ENCODE measurements around the gene CAMK2G.

DNA sequence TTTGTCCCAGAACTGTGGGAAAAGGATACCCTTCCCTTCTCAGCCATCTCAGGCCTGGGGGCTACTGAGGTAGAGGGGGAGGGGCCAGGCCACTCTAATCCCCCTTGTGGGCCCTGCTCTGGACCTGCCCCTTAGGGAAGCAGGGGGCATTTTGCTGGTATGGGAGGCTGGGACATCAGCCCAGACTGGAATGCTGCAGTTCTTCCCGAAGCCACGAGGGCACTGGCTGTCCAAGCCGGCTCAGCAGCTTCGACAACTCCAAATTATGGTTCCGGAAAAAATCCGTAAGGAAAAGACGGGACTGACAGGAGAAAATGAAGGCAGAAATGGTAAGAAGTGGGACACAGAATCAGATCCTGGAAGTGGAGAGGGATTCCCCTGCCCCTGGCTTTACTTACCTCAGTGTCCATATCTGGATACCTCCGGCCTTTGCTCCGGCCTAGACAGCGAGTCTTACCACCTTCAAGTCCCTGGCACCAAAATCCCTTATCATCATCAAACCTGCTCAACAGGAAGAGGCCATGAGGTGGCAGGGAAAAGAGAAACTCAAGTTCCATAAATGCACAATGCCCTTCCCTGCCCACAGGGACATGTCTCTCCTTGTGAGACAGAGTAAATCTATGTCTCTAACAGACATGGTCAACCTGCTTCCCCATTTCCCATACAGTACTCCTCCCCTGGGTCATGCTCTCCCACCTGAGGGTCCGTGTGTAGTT, 71.9 kb downstream of the CAMK2G start:
- TF ChIP-seq, protein P1, sequence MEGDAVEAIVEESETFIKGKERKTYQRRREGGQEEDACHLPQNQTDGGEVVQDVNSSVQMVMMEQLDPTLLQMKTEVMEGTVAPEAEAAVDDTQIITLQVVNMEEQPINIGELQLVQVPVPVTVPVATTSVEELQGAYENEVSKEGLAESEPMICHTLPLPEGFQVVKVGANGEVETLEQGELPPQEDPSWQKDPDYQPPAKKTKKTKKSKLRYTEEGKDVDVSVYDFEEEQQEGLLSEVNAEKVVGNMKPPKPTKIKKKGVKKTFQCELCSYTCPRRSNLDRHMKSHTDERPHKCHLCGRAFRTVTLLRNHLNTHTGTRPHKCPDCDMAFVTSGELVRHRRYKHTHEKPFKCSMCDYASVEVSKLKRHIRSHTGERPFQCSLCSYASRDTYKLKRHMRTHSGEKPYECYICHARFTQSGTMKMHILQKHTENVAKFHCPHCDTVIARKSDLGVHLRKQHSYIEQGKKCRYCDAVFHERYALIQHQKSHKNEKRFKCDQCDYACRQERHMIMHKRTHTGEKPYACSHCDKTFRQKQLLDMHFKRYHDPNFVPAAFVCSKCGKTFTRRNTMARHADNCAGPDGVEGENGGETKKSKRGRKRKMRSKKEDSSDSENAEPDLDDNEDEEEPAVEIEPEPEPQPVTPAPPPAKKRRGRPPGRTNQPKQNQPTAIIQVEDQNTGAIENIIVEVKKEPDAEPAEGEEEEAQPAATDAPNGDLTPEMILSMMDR (IDR thresholded peaks at IDR 0.05), result no peak
- no peak for TF ChIP-seq POLR2A (IDR thresholded peaks at IDR 0.05)

Measured in vagina (tissue), 2 donors.